ENCODE measurements around the gene CENPO.

The CENPO gene

GRCh38 chr2:24814516-24814915 is 21.3 kb downstream of the CENPO start:
- POLR2A ChIA-PET: no interaction called here
- CTCF ChIA-PET: interaction anchor here (1.2 kb wide), 1 partner anchor 12 kb away, joined by 3 read pairs; no protein-coding TSS in a partner anchor
- H3K27ac ChIP-seq (ENCODE audit: insufficient read depth in 1 of 2, low read depth in 1 of 2, low read length in 2 of 2, poor library complexity in 1 of 2, severe bottlenecking in 2 of 2): no peak overlapping the region
- no peak for DNase-seq
- 93% methylated on average over 2 of the region's 4 CpGs for WGBS (ENCODE audit: insufficient coverage)
- peaks cover 14 to 59% (median 32%) of the 10 kb centered on the region in 4 experiments for H3K36me3 ChIP-seq (ENCODE audit: control insufficient read depth in 4 of 4, insufficient read depth in 4 of 4, low read length in 3 of 4)
- H3K9me3 ChIP-seq (ENCODE audit: control extremely low read depth in 1 of 5, control insufficient read depth in 4 of 5, insufficient read depth in 2 of 5, low read depth in 1 of 5, low read length in 4 of 5): no peaks in the 10 kb centered on the region
- no peak overlapping the region for H3K4me3 ChIP-seq (ENCODE audit: control insufficient read depth in 1 of 7, extremely low read depth in 1 of 7, insufficient read depth in 4 of 7, low read depth in 2 of 7, low read length in 6 of 7)
- H3K27me3 ChIP-seq (replicated peaks in 2 of 5; ENCODE audit: control insufficient read depth in 4 of 5, insufficient read depth in 5 of 5, low read length in 4 of 5): no peaks in the 10 kb centered on the region
- H3K4me1 ChIP-seq (ENCODE audit: control extremely low read depth in 1 of 4, control insufficient read depth in 4 of 4, insufficient read depth in 4 of 4, low read length in 3 of 4): peaks cover 0 to 4% (median 3%) of the 10 kb centered on the region in 4 experiments

DNA sequence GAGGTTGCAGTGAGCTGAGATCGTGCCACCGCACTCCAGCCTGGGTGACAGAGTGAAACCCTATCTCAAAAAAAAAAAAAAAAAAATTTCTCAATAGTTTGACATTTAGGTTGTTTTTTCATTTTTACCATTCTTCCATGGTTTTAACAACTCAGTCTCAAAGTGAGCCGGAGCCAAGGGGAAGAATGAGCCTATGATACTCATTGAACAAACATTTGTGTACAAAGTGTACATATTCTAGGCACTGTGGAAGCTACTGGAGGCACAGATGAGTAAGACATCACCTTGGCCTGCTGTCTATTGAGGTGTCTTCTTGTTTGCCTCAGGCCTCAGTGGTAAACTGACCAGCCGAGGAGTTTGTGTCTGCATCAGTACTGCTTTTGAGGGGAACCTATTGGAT is 21.9 kb downstream of the CENPO start:
- peaks cover 0 to 4% (median 3%) of the 10 kb centered on the region in 4 experiments for H3K4me1 ChIP-seq (ENCODE audit: control extremely low read depth in 1 of 4, control insufficient read depth in 4 of 4, insufficient read depth in 4 of 4, low read length in 3 of 4)
- no peak overlapping the region for H3K4me3 ChIP-seq (ENCODE audit: control insufficient read depth in 1 of 7, extremely low read depth in 1 of 7, insufficient read depth in 4 of 7, low read depth in 2 of 7, low read length in 6 of 7)
- ChIA-PET POLR2A (interaction anchor here (0.6 kb wide), 1 partner anchor 23 kb away, joined by 4 read pairs; no protein-coding TSS in a partner anchor), CTCF (interaction anchor here (1.1 to 2.0 kb wide), 2 partner anchors 13 to 404 kb away, joined by 3 to 11 read pairs; no protein-coding TSS in a partner anchor)
- WGBS (ENCODE audit: insufficient coverage): 100% methylated on average over 3 of the region's 4 CpGs
- H3K27me3 ChIP-seq (replicated peaks in 2 of 5; ENCODE audit: control insufficient read depth in 4 of 5, insufficient read depth in 5 of 5, low read length in 4 of 5): no peaks in the 10 kb centered on the region
- H3K9me3 ChIP-seq (ENCODE audit: control extremely low read depth in 1 of 5, control insufficient read depth in 4 of 5, insufficient read depth in 2 of 5, low read depth in 1 of 5, low read length in 4 of 5): no peaks in the 10 kb centered on the region
- H3K36me3 ChIP-seq (ENCODE audit: control insufficient read depth in 4 of 4, insufficient read depth in 4 of 4, low read length in 3 of 4): peaks cover 14 to 66% (median 35%) of the 10 kb centered on the region in 4 experiments
- no peak overlapping the region for H3K27ac ChIP-seq (ENCODE audit: insufficient read depth in 1 of 2, low read depth in 1 of 2, low read length in 2 of 2, poor library complexity in 1 of 2, severe bottlenecking in 2 of 2)
- DNase-seq: no peak

DNA sequence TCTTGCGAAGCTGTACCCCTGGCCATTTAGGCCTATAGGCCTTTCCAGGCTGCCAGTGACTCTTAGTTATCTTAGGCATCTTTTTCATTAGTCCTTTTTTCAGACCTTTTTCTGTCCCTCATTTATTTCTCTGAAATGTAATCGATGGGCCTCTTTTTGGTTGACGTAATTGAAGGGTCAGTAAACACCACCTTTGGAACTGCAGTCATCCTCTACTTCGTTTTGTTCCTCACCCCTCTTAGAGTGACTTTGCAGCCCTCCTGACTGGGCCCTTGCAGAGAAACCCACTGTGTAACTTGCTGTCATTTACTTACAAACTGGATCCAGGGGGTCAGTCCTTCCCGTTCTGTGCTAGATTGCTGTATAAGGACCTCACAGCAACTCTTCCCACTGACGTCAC is 23.2 kb downstream of the CENPO start:
- DNase-seq: no peak
- peaks cover 20 to 78% (median 45%) of the 10 kb centered on the region in 4 experiments for H3K36me3 ChIP-seq (ENCODE audit: control insufficient read depth in 4 of 4, insufficient read depth in 4 of 4, low read length in 3 of 4)
- peak overlapping the region in 1 of 2 experiments; percentile 58 for H3K27ac ChIP-seq (ENCODE audit: insufficient read depth in 1 of 2, low read depth in 1 of 2, low read length in 2 of 2, poor library complexity in 1 of 2, severe bottlenecking in 2 of 2)
- ChIA-PET POLR2A (no interaction called here), CTCF (interaction anchor here (2.0 kb wide), 1 partner anchor 11 kb away, joined by 11 read pairs; no protein-coding TSS in a partner anchor)
- peaks cover 0 to 4% (median 3%) of the 10 kb centered on the region in 4 experiments for H3K4me1 ChIP-seq (ENCODE audit: control extremely low read depth in 1 of 4, control insufficient read depth in 4 of 4, insufficient read depth in 4 of 4, low read length in 3 of 4)
- no peaks in the 10 kb centered on the region for H3K9me3 ChIP-seq (ENCODE audit: control extremely low read depth in 1 of 5, control insufficient read depth in 4 of 5, insufficient read depth in 2 of 5, low read depth in 1 of 5, low read length in 4 of 5)
- 100% methylated on average over 6 of the region's 6 CpGs for WGBS (ENCODE audit: insufficient coverage)
- H3K27me3 ChIP-seq (replicated peaks in 2 of 5; ENCODE audit: control insufficient read depth in 4 of 5, insufficient read depth in 5 of 5, low read length in 4 of 5): no peaks in the 10 kb centered on the region
- no peak overlapping the region for H3K4me3 ChIP-seq (ENCODE audit: control insufficient read depth in 1 of 7, extremely low read depth in 1 of 7, insufficient read depth in 4 of 7, low read depth in 2 of 7, low read length in 6 of 7)

DNA sequence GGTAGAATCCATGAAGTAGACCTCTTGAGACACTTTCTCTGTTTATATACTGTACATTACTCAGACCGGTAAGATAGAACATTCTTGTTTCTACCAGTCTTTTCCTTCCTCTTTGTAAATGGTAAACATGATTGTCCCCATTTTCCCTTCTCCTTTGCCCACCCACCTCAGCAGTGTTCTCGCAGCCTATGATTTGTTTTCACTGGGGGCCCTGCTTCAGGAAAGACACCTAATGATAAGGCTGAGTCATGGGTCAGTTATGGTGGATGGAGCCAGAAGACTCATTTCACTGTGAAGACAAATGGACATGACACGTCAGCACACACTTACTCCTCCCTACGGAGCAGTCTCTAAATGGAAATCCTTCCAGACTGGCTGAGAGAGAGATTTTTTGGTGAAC is 23.7 kb downstream of the CENPO start:
- DNase-seq: no peak
- no peak overlapping the region for H3K4me3 ChIP-seq (ENCODE audit: control insufficient read depth in 1 of 7, extremely low read depth in 1 of 7, insufficient read depth in 4 of 7, low read depth in 2 of 7, low read length in 6 of 7)
- peaks cover 22 to 83% (median 48%) of the 10 kb centered on the region in 4 experiments for H3K36me3 ChIP-seq (ENCODE audit: control insufficient read depth in 4 of 4, insufficient read depth in 4 of 4, low read length in 3 of 4)
- ChIA-PET CTCF (interaction anchor here (2.0 kb wide), 1 partner anchor 11 kb away, joined by 11 read pairs; no protein-coding TSS in a partner anchor), POLR2A (no interaction called here)
- H3K9me3 ChIP-seq (ENCODE audit: control extremely low read depth in 1 of 5, control insufficient read depth in 4 of 5, insufficient read depth in 2 of 5, low read depth in 1 of 5, low read length in 4 of 5): no peaks in the 10 kb centered on the region
- peak overlapping the region in 1 of 2 experiments; percentile 58 for H3K27ac ChIP-seq (ENCODE audit: insufficient read depth in 1 of 2, low read depth in 1 of 2, low read length in 2 of 2, poor library complexity in 1 of 2, severe bottlenecking in 2 of 2)
- H3K27me3 ChIP-seq (replicated peaks in 2 of 5; ENCODE audit: control insufficient read depth in 4 of 5, insufficient read depth in 5 of 5, low read length in 4 of 5): no peaks in the 10 kb centered on the region
- WGBS (ENCODE audit: insufficient coverage): 60% methylated on average over 1 of the region's 4 CpGs
- peaks cover 0 to 4% (median 3%) of the 10 kb centered on the region in 4 experiments for H3K4me1 ChIP-seq (ENCODE audit: control extremely low read depth in 1 of 4, control insufficient read depth in 4 of 4, insufficient read depth in 4 of 4, low read length in 3 of 4)

- H3K27ac ChIP-seq (ENCODE audit: insufficient read depth in 1 of 2, low read depth in 1 of 2, low read length in 2 of 2, poor library complexity in 1 of 2, severe bottlenecking in 2 of 2): peak overlapping the region in 1 of 2 experiments; percentile 23
- CTCF ChIA-PET: interaction anchor here (1.0 to 2.6 kb wide), 5 partner anchors 9 to 396 kb away, joined by 3 to 17 read pairs (median 5); no protein-coding TSS in a partner anchor
- H3K27me3 ChIP-seq (replicated peaks in 2 of 5; ENCODE audit: control insufficient read depth in 4 of 5, insufficient read depth in 5 of 5, low read length in 4 of 5): no peaks in the 10 kb centered on the region
- H3K36me3 ChIP-seq (ENCODE audit: control insufficient read depth in 4 of 4, insufficient read depth in 4 of 4, low read length in 3 of 4): peaks cover 22 to 92% (median 60%) of the 10 kb centered on the region in 4 experiments
- H3K4me3 ChIP-seq (ENCODE audit: control insufficient read depth in 1 of 7, extremely low read depth in 1 of 7, insufficient read depth in 4 of 7, low read depth in 2 of 7, low read length in 6 of 7): no peak overlapping the region
- H3K4me1 ChIP-seq (ENCODE audit: control extremely low read depth in 1 of 4, control insufficient read depth in 4 of 4, insufficient read depth in 4 of 4, low read length in 3 of 4): peaks cover 0 to 4% (median 3%) of the 10 kb centered on the region in 4 experiments
- 74% methylated on average over 7 of the region's 9 CpGs for WGBS (ENCODE audit: insufficient coverage)
- H3K9me3 ChIP-seq (ENCODE audit: control extremely low read depth in 1 of 5, control insufficient read depth in 4 of 5, insufficient read depth in 2 of 5, low read depth in 1 of 5, low read length in 4 of 5): no peaks in the 10 kb centered on the region
- DNase-seq: peak; percentile 29 to 75 (median 71)
- POLR2A ChIA-PET: interaction anchor here (0.6 kb wide), 1 partner anchor 327 kb away, joined by 3 read pairs; no protein-coding TSS in a partner anchor
Observed at GRCh38 chr2:24818721-24819167, 25.5 kb downstream of the CENPO start.

DNA sequence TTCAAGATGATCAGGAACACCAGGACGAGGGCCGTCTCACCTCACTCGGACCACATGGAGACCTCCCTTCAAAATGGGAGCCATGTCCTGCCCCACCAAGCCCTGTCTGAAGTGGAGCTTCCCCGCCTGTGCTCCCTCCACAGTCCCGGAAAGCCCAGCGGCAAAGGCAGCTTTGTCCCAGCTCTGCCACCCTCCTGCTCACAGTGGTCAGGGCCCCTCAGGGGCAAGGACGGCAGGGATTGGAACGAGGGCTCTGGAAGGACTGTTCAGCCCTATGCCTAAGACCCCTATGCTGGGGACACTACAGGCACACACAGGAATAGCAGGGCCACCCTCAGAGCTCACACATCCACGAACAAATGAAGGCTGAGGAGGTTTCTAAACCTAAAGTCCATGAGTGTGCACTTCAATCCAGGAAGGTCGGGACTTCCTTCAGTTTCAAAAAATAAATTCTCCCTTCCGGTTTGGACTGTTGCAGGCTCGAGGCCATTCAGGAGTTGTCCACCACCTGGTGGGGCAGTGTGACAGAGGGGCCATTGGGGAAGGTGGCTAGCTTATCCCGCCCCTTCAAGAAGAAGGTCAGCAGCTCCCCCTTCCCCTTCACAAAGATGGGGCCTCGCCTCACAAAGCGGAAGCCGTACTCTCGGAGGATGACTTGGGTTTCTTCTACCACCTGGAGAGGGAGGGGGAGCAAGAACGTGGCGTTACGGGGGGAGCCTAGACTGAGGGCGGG is 26.4 kb downstream of the CENPO start:
- Histone ChIP-seq H3K9me3 (ENCODE audit: control extremely low read depth in 1 of 5, control insufficient read depth in 4 of 5, insufficient read depth in 2 of 5, low read depth in 1 of 5, low read length in 4 of 5) (no peaks in the 10 kb centered on the region), H3K36me3 (ENCODE audit: control insufficient read depth in 4 of 4, insufficient read depth in 4 of 4, low read length in 3 of 4) (peaks cover 17 to 91% (median 62%) of the 10 kb centered on the region in 4 experiments), H3K27me3 (replicated peaks in 2 of 5; ENCODE audit: control insufficient read depth in 4 of 5, insufficient read depth in 5 of 5, low read length in 4 of 5) (no peaks in the 10 kb centered on the region), H3K4me3 (ENCODE audit: control insufficient read depth in 1 of 7, extremely low read depth in 1 of 7, insufficient read depth in 4 of 7, low read depth in 2 of 7, low read length in 6 of 7) (no peak overlapping the region), H3K4me1 (ENCODE audit: control extremely low read depth in 1 of 4, control insufficient read depth in 4 of 4, insufficient read depth in 4 of 4, low read length in 3 of 4) (peaks cover 0 to 4% (median 3%) of the 10 kb centered on the region in 4 experiments), H3K27ac (ENCODE audit: insufficient read depth in 1 of 2, low read depth in 1 of 2, low read length in 2 of 2, poor library complexity in 1 of 2, severe bottlenecking in 2 of 2) (no peak overlapping the region)
- no peak for DNase-seq
- ChIA-PET POLR2A (interaction anchor here (0.6 kb wide), 1 partner anchor 328 kb away, joined by 3 read pairs; no protein-coding TSS in a partner anchor), CTCF (interaction anchor here (1.0 to 2.6 kb wide), 5 partner anchors 8 to 397 kb away, joined by 3 to 17 read pairs (median 5); no protein-coding TSS in a partner anchor)
- WGBS (ENCODE audit: insufficient coverage): 98% methylated on average over 13 of the region's 21 CpGs

- peaks cover 0 to 4% (median 3%) of the 10 kb centered on the region in 4 experiments for H3K4me1 ChIP-seq (ENCODE audit: control extremely low read depth in 1 of 4, control insufficient read depth in 4 of 4, insufficient read depth in 4 of 4, low read length in 3 of 4)
- H3K36me3 ChIP-seq (ENCODE audit: control insufficient read depth in 4 of 4, insufficient read depth in 4 of 4, low read length in 3 of 4): peaks cover 17 to 90% (median 58%) of the 10 kb centered on the region in 4 experiments
- ChIA-PET CTCF (interaction anchor here (1.8 to 2.6 kb wide), 3 partner anchors 8 to 398 kb away, joined by 5 to 17 read pairs (median 6); no protein-coding TSS in a partner anchor), POLR2A (no interaction called here)
- no peaks in the 10 kb centered on the region for H3K27me3 ChIP-seq (replicated peaks in 2 of 5; ENCODE audit: control insufficient read depth in 4 of 5, insufficient read depth in 5 of 5, low read length in 4 of 5)
- 93% methylated on average over 6 of the region's 7 CpGs for WGBS (ENCODE audit: insufficient coverage)
- no peaks in the 10 kb centered on the region for H3K9me3 ChIP-seq (ENCODE audit: control extremely low read depth in 1 of 5, control insufficient read depth in 4 of 5, insufficient read depth in 2 of 5, low read depth in 1 of 5, low read length in 4 of 5)
- no peak overlapping the region for H3K27ac ChIP-seq (ENCODE audit: insufficient read depth in 1 of 2, low read depth in 1 of 2, low read length in 2 of 2, poor library complexity in 1 of 2, severe bottlenecking in 2 of 2)
- H3K4me3 ChIP-seq (ENCODE audit: control insufficient read depth in 1 of 7, extremely low read depth in 1 of 7, insufficient read depth in 4 of 7, low read depth in 2 of 7, low read length in 6 of 7): no peak overlapping the region
- DNase-seq: no peak
Observed at GRCh38 chr2:24820175-24820513, 26.9 kb downstream of the CENPO start.

All from common myeloid progenitor, CD34-positive (primary cell).